ENCODE results near the gene AMER2. TPM values are rescaled to one million over a fixed set of nuclear protein-coding genes. Genes with fewer than 3 reads are reported as not detected.

The AMER2 gene
- total RNA-seq, 1 donor from 2014 or later = 0.31 TPM

DNA sequence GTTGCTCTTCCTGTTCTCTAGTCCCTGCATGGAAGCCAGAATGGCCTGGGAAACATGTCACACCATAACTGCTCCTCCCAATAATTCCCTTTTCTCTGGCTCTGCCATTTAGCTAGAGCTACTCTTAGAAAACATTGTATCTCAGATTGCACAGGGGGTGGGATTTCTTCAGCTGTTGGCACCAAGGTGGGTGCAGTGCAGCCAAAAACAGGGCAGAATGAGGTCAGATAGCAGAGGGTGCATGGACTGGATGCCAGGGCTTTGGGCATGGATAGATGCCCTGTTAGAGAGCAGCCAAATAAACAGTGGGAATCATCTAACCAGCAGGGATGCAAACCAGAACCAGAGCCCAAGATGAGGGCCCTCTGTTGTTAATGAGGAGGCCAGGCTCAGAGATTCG is 4.9 kb upstream of the AMER2 start:
- TF ChIP-seq, protein P1, sequence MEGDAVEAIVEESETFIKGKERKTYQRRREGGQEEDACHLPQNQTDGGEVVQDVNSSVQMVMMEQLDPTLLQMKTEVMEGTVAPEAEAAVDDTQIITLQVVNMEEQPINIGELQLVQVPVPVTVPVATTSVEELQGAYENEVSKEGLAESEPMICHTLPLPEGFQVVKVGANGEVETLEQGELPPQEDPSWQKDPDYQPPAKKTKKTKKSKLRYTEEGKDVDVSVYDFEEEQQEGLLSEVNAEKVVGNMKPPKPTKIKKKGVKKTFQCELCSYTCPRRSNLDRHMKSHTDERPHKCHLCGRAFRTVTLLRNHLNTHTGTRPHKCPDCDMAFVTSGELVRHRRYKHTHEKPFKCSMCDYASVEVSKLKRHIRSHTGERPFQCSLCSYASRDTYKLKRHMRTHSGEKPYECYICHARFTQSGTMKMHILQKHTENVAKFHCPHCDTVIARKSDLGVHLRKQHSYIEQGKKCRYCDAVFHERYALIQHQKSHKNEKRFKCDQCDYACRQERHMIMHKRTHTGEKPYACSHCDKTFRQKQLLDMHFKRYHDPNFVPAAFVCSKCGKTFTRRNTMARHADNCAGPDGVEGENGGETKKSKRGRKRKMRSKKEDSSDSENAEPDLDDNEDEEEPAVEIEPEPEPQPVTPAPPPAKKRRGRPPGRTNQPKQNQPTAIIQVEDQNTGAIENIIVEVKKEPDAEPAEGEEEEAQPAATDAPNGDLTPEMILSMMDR (conservative IDR thresholded peaks at IDR 0.05) = no peak
- Mint-ChIP-seq H3K4me1 (ENCODE audit: unreplicated experiment) (peaks cover 12% of the 10 kb centered on the region), H3K9me3 (no peaks in the 10 kb centered on the region), H3K4me3 (no peak overlapping the region), H3K36me3 (no peaks in the 10 kb centered on the region), H3K27me3 (peaks cover 70% of the 10 kb centered on the region), H3K27ac (no peak overlapping the region)
- DNase-seq (ENCODE audit: extremely low spot score, unreplicated experiment) = no peak

DNA sequence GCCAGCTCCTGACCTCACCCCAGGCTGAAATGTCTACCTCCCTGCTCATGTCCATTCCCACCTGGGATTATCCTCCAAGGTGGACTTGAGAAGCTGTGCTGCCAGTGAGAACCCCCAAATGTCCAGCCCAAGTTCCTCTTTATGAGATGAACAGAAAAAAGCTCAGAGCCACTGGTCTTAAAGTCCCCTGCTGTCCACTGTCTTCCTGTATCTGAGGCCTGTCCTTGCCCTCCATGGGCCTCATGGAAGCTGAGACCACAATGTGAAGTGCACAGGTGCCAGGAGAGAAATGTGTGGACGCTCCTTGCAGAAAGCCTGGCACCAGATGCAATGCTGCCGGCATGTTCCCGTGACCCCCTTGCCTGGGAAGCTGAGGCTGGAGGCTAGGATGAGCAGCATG is 3.3 kb upstream of the AMER2 start:
- no peaks in the 10 kb centered on the region for H3K9me3 Mint-ChIP-seq
- peaks cover 81% of the 10 kb centered on the region for H3K27me3 Mint-ChIP-seq
- no peak overlapping the region for H3K4me3 Mint-ChIP-seq
- no peaks in the 10 kb centered on the region for H3K36me3 Mint-ChIP-seq
- TF ChIP-seq, protein P1 (conservative IDR thresholded peaks at IDR 0.05) = no peak
- peaks cover 7% of the 10 kb centered on the region for H3K4me1 Mint-ChIP-seq (ENCODE audit: unreplicated experiment)
- H3K27ac Mint-ChIP-seq = no peak overlapping the region
- DNase-seq (ENCODE audit: extremely low spot score, unreplicated experiment) = no peak

DNA sequence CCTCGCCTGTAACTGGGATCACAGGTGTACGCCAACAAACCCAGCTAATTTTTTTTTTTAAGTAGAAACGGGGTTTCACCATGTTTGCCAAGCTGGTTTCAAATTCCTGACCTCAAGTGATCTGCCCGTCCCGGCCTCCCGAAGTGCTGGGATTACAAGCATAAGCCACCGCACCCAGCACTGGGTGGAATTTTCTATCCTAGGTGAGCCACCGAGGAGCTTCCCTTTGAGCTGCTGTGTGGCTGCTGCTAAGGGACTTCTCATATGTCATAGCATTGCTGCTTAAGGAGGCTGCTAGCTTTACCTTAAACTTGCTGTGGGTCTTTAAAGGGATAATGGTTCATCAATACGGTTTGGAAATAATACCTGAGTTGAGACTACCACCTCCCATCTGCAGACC is 2.9 kb upstream of the AMER2 start:
- DNase-seq (ENCODE audit: extremely low spot score, unreplicated experiment) = no peak
- Mint-ChIP-seq H3K4me3 (no peak overlapping the region), H3K4me1 (ENCODE audit: unreplicated experiment) (peaks cover 7% of the 10 kb centered on the region), H3K27me3 (peaks cover 82% of the 10 kb centered on the region), H3K27ac (no peak overlapping the region), H3K36me3 (no peaks in the 10 kb centered on the region), H3K9me3 (no peaks in the 10 kb centered on the region)
- TF ChIP-seq, protein P1 (conservative IDR thresholded peaks at IDR 0.05) = no peak

DNA sequence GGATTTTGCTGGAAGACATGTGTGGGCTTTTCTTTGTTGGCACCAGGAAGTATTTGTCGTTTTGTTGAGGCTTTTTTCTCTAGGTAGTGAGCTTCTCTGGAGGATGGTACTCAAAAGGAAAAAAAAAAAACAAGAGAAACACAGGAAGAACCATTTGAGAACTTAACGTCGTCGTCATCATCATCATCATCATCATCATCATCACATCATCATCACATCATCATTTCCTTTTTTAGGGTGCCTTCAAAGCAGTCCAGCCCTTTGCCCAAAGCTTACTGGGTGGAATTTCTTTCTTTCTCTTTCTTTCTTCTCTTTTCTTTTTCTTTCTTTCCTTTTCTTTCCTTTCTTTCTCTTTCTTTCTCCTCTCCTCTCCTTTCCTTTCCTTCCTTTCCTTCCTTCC is 2.2 kb upstream of the AMER2 start:
- peaks cover 88% of the 10 kb centered on the region for H3K27me3 Mint-ChIP-seq
- H3K4me3 Mint-ChIP-seq = no peak overlapping the region
- H3K4me1 Mint-ChIP-seq (ENCODE audit: unreplicated experiment) = peaks cover 7% of the 10 kb centered on the region
- no peaks in the 10 kb centered on the region for H3K9me3 Mint-ChIP-seq
- no peak overlapping the region for H3K27ac Mint-ChIP-seq
- no peaks in the 10 kb centered on the region for H3K36me3 Mint-ChIP-seq
- TF ChIP-seq, protein P1 (conservative IDR thresholded peaks at IDR 0.05) = no peak
- DNase-seq (ENCODE audit: extremely low spot score, unreplicated experiment) = no peak

DNA sequence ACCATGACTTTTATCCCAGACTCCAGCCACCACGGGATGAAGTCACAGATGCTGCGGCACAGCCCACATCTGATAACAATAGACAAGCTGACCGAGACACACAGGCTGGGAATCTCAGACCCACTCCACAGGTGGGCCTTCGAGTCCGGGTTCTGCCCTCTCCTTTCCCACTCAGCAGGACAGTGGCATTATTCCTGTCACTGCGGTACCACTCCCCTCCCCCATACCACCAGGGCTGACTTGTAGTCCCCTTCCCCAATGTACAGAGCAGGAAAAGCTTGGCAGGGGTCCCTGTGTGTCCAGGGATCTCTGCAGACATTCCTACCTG is 179 bp upstream of the AMER2 start:
- peaks cover 7% of the 10 kb centered on the region for H3K4me1 Mint-ChIP-seq (ENCODE audit: unreplicated experiment)
- H3K27ac Mint-ChIP-seq = no peak overlapping the region
- no peak for DNase-seq (ENCODE audit: extremely low spot score, unreplicated experiment)
- peaks cover 91% of the 10 kb centered on the region for H3K27me3 Mint-ChIP-seq
- TF ChIP-seq, protein P1 (conservative IDR thresholded peaks at IDR 0.05) = no peak
- H3K4me3 Mint-ChIP-seq = peak overlapping the region; percentile 86
- no peaks in the 10 kb centered on the region for H3K36me3 Mint-ChIP-seq
- H3K9me3 Mint-ChIP-seq = no peaks in the 10 kb centered on the region

DNA sequence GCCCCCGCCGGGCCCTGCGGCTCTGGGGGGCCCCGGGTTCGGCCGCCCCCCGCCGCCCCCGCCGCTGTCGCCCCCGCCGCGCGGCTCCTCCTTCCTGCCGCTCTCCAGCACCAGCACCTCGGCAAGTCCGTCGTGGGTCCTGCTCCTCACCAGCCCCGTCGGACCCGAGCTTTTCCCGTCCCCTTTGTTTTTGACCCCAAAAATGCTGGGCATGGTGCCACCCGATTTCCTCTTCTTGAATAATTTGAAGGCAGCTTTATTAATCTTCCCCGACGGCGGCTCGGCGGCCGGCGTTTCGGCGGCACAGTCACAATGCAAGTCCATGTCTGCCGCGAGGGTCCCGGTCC is 945 bp downstream of the AMER2 start:
- no peaks in the 10 kb centered on the region for H3K9me3 Mint-ChIP-seq
- H3K27ac Mint-ChIP-seq = peak overlapping the region; percentile 82
- TF ChIP-seq, protein P1 (conservative IDR thresholded peaks at IDR 0.05) = no peak
- H3K4me3 Mint-ChIP-seq = peak overlapping the region; percentile 86
- DNase-seq (ENCODE audit: extremely low spot score, unreplicated experiment) = no peak
- no peaks in the 10 kb centered on the region for H3K36me3 Mint-ChIP-seq
- peaks cover 90% of the 10 kb centered on the region for H3K27me3 Mint-ChIP-seq
- H3K4me1 Mint-ChIP-seq (ENCODE audit: unreplicated experiment) = peaks cover 7% of the 10 kb centered on the region

All from type B pancreatic cell (in vitro differentiated cells).